Right ventricle myocardium inferior (tissue), 1 donor: ENCODE data around the gene EVI2B. TPM values are rescaled to one million over a fixed set of nuclear protein-coding genes. Genes with fewer than 3 reads are reported as not detected.
"Not testable (repeated sequence)": the region's sequence is repeated elsewhere in the genome, so short reads cannot be mapped to it uniquely, and the experiment has no call there.

Experiments
- ATAC-seq: fragments of 200-7000 bp; cut with Tn5 transposase; one replicate; pipeline ENCODE4 v1.9.1; 2020; ENCODE audit warnings: mild to moderate bottlenecking, moderate library complexity
- DNase-seq: peaks from one replicate; pipeline ENCODE4 v3.0.0; 2021; ENCODE audit errors: missing footprints
- intact Hi-C: fragments of 100-400 bp; cut with DNase I; formaldehyde crosslinking; loops from one replicate; pipeline ENCODE4 v1.11.0; 2022
- total RNA-seq: library from RNA; stranded (reverse); fragmentation: NEBNext Ultra II Directional; extraction: Animal tissue kit (Norgen Biotek cat#: 25700); gene quantifications from one replicate; pipeline ENCODE4 v1.2.1, GENCODE V29; 2021
- donor health status: DM: no; HTN: yes; CAD: no; lungs with severe emphysema.

Gene EVI2B
- total RNA-seq, 1 donor from 2014 or later, result 2.9 TPM

- no peak for DNase-seq
- ATAC-seq, result no peak
- intact Hi-C loops, result no loop called here
Observed at GRCh38 chr17:31279401-31279800, 34.5 kb downstream of the EVI2B start.

- intact Hi-C loops, result no loop called here
- DNase-seq, result no peak
- no peak for ATAC-seq
Observed at GRCh38 chr17:31275116-31275515, 38.7 kb downstream of the EVI2B start.

GRCh38 chr17:31274252-31274651, 39.6 kb downstream of the EVI2B start:
- intact Hi-C loops, result loop anchor here (5.0 kb wide), 1 partner anchor 43 kb away; no protein-coding TSS in a partner anchor
- ATAC-seq (peak; percentile 86), DNase-seq (no peak)

GRCh38 chr17:31273516-31273915, 40.3 kb downstream of the EVI2B start:
- intact Hi-C loops, result loop anchor here (5.0 kb wide), 1 partner anchor 44 kb away; no protein-coding TSS in a partner anchor
- DNase-seq (no peak), ATAC-seq (no peak)

- ATAC-seq, result no peak
- no peak for DNase-seq
- intact Hi-C loops, result loop anchor here (5.0 kb wide), 1 partner anchor 44 kb away; no protein-coding TSS in a partner anchor
Observed at GRCh38 chr17:31272803-31273202, 41.1 kb downstream of the EVI2B start.

- ATAC-seq, result no peak
- no peak for DNase-seq
- intact Hi-C loops, result loop anchor here (5.0 kb wide), 1 partner anchor 45 kb away; no protein-coding TSS in a partner anchor
Observed at GRCh38 chr17:31272236-31272635, 41.6 kb downstream of the EVI2B start.

- no peak for DNase-seq
- intact Hi-C loops, result no loop called here
- peak; percentile 79 for ATAC-seq
Observed at GRCh38 chr17:31269578-31269983, 44.3 kb downstream of the EVI2B start.

- no peak for DNase-seq
- intact Hi-C loops, result no loop called here
- ATAC-seq, result no peak
Observed at GRCh38 chr17:31269036-31269577, 44.7 kb downstream of the EVI2B start.

GRCh38 chr17:31266042-31266441, 47.8 kb downstream of the EVI2B start:
- no peak for ATAC-seq
- no peak for DNase-seq
- intact Hi-C loops, result no loop called here

GRCh38 chr17:31262923-31263322, 50.9 kb downstream of the EVI2B start:
- DNase-seq, intact Hi-C loops, ATAC-seq: not testable (repeated sequence)

GRCh38 chr17:31261601-31262000, 52.3 kb downstream of the EVI2B start:
- DNase-seq, result no peak
- intact Hi-C loops, result no loop called here
- no peak for ATAC-seq

GRCh38 chr17:31260151-31260550, 53.7 kb downstream of the EVI2B start:
- no peak for ATAC-seq
- DNase-seq, result no peak
- intact Hi-C loops, result no loop called here

GRCh38 chr17:31256936-31257335, 56.9 kb downstream of the EVI2B start:
- intact Hi-C loops, result no loop called here
- no peak for DNase-seq
- no peak for ATAC-seq

- DNase-seq, result no peak
- ATAC-seq, result no peak
- intact Hi-C loops, result no loop called here
Observed at GRCh38 chr17:31254654-31255053, 59.2 kb downstream of the EVI2B start.

Other genes starting within 250 kb of the EVI2B start
- gene NF1, start 219.1 kb downstream of the EVI2B start, total RNA-seq, result 37.1 TPM
- gene OMG, start 16.8 kb downstream of the EVI2B start, total RNA-seq, result not detected
- gene EVI2A, start 7.6 kb upstream of the EVI2B start, total RNA-seq, result 3.0 TPM
- 13.6 TPM for gene RAB11FIP4, start 77.6 kb upstream of the EVI2B start, total RNA-seq